Activated naive CD4-positive, alpha-beta T cell treated with anti-CD3 and anti-CD28 coated beads for 36 hours (primary cell): Measurements from ENCODE around the gene NDUFS3. TPM values are rescaled to one million over a fixed set of nuclear protein-coding genes. Genes with fewer than 3 reads are reported as not detected.
"Not testable (repeated sequence)": the region's sequence is repeated elsewhere in the genome, so short reads cannot be mapped to it uniquely, and the experiment has no call there.

Source experiments
- CTCF ChIA-PET: fragments of 350-600 bp; sonication (Branson Sonifier 250); formaldehyde crosslinking; loops from one replicate; lab custom pipeline; 2021; ENCODE audit warnings: antibody characterized with exemption; lab: Charles Lee
- DNase-seq: peaks from one replicate; pipeline ENCODE4 v3.0.0-alpha.2; 2020
- H3K27ac Mint-ChIP-seq: one replicate; pipeline ENCODE4 v1.8.0; 2021; ENCODE audit warnings: mild to moderate bottlenecking, mixed read lengths
- H3K27me3 Mint-ChIP-seq: one replicate; pipeline ENCODE4 v1.8.0; 2021; ENCODE audit warnings: low read depth, mixed read lengths
- H3K36me3 Mint-ChIP-seq: one replicate; pipeline ENCODE4 v1.8.0; 2021; ENCODE audit warnings: low read depth, mixed read lengths
- H3K4me1 Mint-ChIP-seq: one replicate; pipeline ENCODE4 v1.8.0; 2021; ENCODE audit warnings: low read depth, mixed read lengths
- H3K4me3 Mint-ChIP-seq: one replicate; pipeline ENCODE4 v1.8.0; 2021; ENCODE audit warnings: mild to moderate bottlenecking, moderate library complexity, mixed read lengths
- H3K9me3 Mint-ChIP-seq: one replicate; pipeline ENCODE4 v1.8.0; 2021; ENCODE audit warnings: mixed read lengths
- intact Hi-C: fragments of 100-400 bp; cut with micrococcal nuclease; formaldehyde crosslinking; loops from one replicate; pipeline ENCODE4 v1.15.1; 2023
- total RNA-seq, 2 experiments: library from RNA; stranded (reverse); gene quantifications; one replicate each; pipeline ENCODE4 v1.2.3, GENCODE V29; 2021

Gene NDUFS3
- total RNA-seq, 2 experiments from 2014 or later: 123 to 124 TPM

- intact Hi-C loops, H3K36me3 Mint-ChIP-seq, H3K27ac Mint-ChIP-seq, H3K9me3 Mint-ChIP-seq, DNase-seq, H3K27me3 Mint-ChIP-seq: not testable (repeated sequence)
- peaks cover 21% of the 10 kb centered on the region for H3K4me1 Mint-ChIP-seq
- CTCF ChIA-PET: interaction anchor here (0.8 to 1.9 kb wide), 6 partner anchors 10 to 110 kb away, joined by 3 to 5 read pairs (median 4); partner anchors contain the start of gene CELF1
- H3K4me3 Mint-ChIP-seq: peak overlapping the region; percentile 43
Measured at GRCh38 chr11:47564366-47564765, 14.5 kb upstream of the NDUFS3 start.

GRCh38 chr11:47564933-47565339 is 13.9 kb upstream of the NDUFS3 start:
- Mint-ChIP-seq H3K27ac (peak overlapping the region; percentile 75), H3K4me1 (peaks cover 26% of the 10 kb centered on the region), H3K9me3 (no peaks in the 10 kb centered on the region), H3K27me3 (no peaks in the 10 kb centered on the region), H3K4me3 (peak overlapping the region; percentile 83), H3K36me3 (peaks cover 6% of the 10 kb centered on the region)
- CTCF ChIA-PET: interaction anchor here (0.6 to 1.9 kb wide), 9 partner anchors 9 to 1224 kb away, joined by 3 to 5 read pairs (median 4); partner anchors contain the start of gene CELF1
- DNase-seq: no peak
- intact Hi-C loops: loop anchor here (1.0 kb wide), 2 partner anchors 12 to 14 kb away; partner anchors contain the start of genes CELF1 and NDUFS3

- peak within 1 kb of the TSS; percentile 75 for H3K27ac Mint-ChIP-seq
- CTCF ChIA-PET: interaction anchor here (0.6 to 1.9 kb wide), 10 partner anchors 8 to 1225 kb away, joined by 3 to 8 read pairs (median 4); no protein-coding TSS in a partner anchor
- no peaks in the 10 kb centered on the region for H3K27me3 Mint-ChIP-seq
- intact Hi-C loops: loop anchor here (1.0 kb wide), 4 partner anchors 12 to 202 kb away; partner anchors contain the start of genes CELF1, FNBP4 and NDUFS3
- peak within 1 kb of the TSS; percentile 83 for H3K4me3 Mint-ChIP-seq
- H3K9me3 Mint-ChIP-seq: no peaks in the 10 kb centered on the region
- peaks cover 26% of the 10 kb centered on the region for H3K4me1 Mint-ChIP-seq
- peak; percentile 82 for DNase-seq
- peaks cover 6% of the 10 kb centered on the region for H3K36me3 Mint-ChIP-seq
Measured at GRCh38 chr11:47565340-47566148, 13.3 kb upstream of the NDUFS3 start, which contains the start of gene PTPMT1. Gene PTPMT1, plus strand, starts transcription at chr11:47565599. Its CDS starts 24 bp downstream, at chr11:47565623.

DNA sequence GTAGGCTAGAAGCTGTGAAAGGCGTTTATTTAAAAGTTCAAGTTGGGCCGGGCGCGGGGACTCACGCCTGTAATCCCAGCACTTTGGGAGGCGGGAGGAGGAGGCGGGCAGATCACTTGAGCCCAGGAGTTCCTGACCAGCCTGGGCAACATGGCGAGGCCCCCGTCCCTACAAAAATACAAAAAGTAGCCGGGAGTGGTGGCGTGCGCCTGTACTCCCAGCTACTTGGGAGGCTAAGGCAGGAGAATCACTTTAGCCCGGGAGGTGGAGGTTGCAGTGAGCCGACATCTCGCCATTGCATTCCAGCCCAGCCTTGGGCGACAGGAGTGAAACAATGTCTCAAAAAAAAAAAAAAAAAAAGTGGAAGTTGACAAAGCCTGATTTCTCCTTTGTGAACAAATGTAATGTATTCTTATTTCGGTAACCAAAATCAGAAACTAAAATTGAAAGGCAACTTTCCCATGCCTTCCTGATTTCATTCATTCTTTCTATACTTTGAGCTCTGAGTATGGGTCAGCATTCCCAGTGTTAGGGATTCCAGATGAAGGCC is 12.7 kb upstream of the NDUFS3 start:
- no peak for DNase-seq
- Mint-ChIP-seq H3K27ac (peak overlapping the region; percentile 71), H3K4me3 (peak overlapping the region; percentile 83), H3K9me3 (no peaks in the 10 kb centered on the region), H3K4me1 (peaks cover 26% of the 10 kb centered on the region), H3K27me3 (no peaks in the 10 kb centered on the region), H3K36me3 (peaks cover 6% of the 10 kb centered on the region)
- intact Hi-C loops: loop anchor here (1.0 kb wide), 2 partner anchors 150 to 201 kb away; partner anchors contain the start of gene FNBP4
- CTCF ChIA-PET: interaction anchor here (0.6 to 1.5 kb wide), 7 partner anchors 13 to 260 kb away, joined by 3 to 8 read pairs (median 4); partner anchors contain the start of gene CELF1

DNA sequence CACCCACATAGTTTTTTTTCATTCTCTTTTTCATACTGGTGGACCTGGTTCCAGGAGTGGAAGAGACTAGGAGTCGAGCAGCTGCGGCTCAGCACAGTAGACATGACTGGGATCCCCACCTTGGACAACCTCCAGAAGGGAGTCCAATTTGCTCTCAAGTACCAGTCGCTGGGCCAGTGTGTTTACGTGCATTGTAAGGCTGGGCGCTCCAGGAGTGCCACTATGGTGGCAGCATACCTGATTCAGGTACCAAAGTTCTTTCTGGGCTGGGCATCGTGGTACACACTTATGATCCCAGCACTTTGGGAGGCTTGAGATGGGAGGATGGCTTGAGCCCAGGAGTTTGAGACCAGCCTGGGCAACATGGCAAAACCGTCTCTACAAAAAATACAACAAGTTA is 9.2 kb upstream of the NDUFS3 start:
- Mint-ChIP-seq H3K27me3 (no peaks in the 10 kb centered on the region), H3K27ac (no peak overlapping the region), H3K4me1 (peaks cover 25% of the 10 kb centered on the region), H3K9me3 (no peaks in the 10 kb centered on the region), H3K36me3 (peaks cover 20% of the 10 kb centered on the region), H3K4me3 (no peak overlapping the region)
- CTCF ChIA-PET: interaction anchor here (0.6 to 0.7 kb wide), 3 partner anchors 28 to 754 kb away, joined by 3 read pairs; no protein-coding TSS in a partner anchor
- DNase-seq: no peak
- intact Hi-C loops: no loop called here

GRCh38 chr11:47570651-47571356 is 8.1 kb upstream of the NDUFS3 start:
- Mint-ChIP-seq H3K4me1 (peaks cover 23% of the 10 kb centered on the region), H3K36me3 (peaks cover 24% of the 10 kb centered on the region), H3K27ac (peak overlapping the region; percentile 43), H3K4me3 (no peak overlapping the region), H3K27me3 (no peaks in the 10 kb centered on the region), H3K9me3 (no peaks in the 10 kb centered on the region)
- no peak for DNase-seq
- CTCF ChIA-PET: interaction anchor here (0.6 kb wide), 1 partner anchor 11 kb away, joined by 4 read pairs; no protein-coding TSS in a partner anchor
- intact Hi-C loops: no loop called here

- no peaks in the 10 kb centered on the region for H3K27me3 Mint-ChIP-seq
- H3K4me3 Mint-ChIP-seq: no peak overlapping the region
- peaks cover 26% of the 10 kb centered on the region for H3K36me3 Mint-ChIP-seq
- no peaks in the 10 kb centered on the region for H3K9me3 Mint-ChIP-seq
- DNase-seq: no peak
- H3K27ac Mint-ChIP-seq: peak overlapping the region; percentile 43
- intact Hi-C loops: no loop called here
- CTCF ChIA-PET: no interaction called here
- peaks cover 24% of the 10 kb centered on the region for H3K4me1 Mint-ChIP-seq
Measured at GRCh38 chr11:47571357-47571729, 7.5 kb upstream of the NDUFS3 start.

- Mint-ChIP-seq H3K36me3 (peaks cover 27% of the 10 kb centered on the region), H3K4me1 (peaks cover 22% of the 10 kb centered on the region), H3K4me3 (no peak overlapping the region), H3K27ac (no peak overlapping the region), H3K9me3 (no peaks in the 10 kb centered on the region), H3K27me3 (no peaks in the 10 kb centered on the region)
- CTCF ChIA-PET: no interaction called here
- no peak for DNase-seq
- intact Hi-C loops: no loop called here
Measured at GRCh38 chr11:47571895-47572294, 7.0 kb upstream of the NDUFS3 start.

- CTCF ChIA-PET: no interaction called here
- H3K4me3 Mint-ChIP-seq: no peak overlapping the region
- H3K4me1 Mint-ChIP-seq: peaks cover 28% of the 10 kb centered on the region
- H3K9me3 Mint-ChIP-seq: no peaks in the 10 kb centered on the region
- no peak for DNase-seq
- no peak overlapping the region for H3K27ac Mint-ChIP-seq
- H3K27me3 Mint-ChIP-seq: no peaks in the 10 kb centered on the region
- H3K36me3 Mint-ChIP-seq: peaks cover 31% of the 10 kb centered on the region
- intact Hi-C loops: no loop called here
Measured at GRCh38 chr11:47572715-47573255, 6.1 kb upstream of the NDUFS3 start.

DNA sequence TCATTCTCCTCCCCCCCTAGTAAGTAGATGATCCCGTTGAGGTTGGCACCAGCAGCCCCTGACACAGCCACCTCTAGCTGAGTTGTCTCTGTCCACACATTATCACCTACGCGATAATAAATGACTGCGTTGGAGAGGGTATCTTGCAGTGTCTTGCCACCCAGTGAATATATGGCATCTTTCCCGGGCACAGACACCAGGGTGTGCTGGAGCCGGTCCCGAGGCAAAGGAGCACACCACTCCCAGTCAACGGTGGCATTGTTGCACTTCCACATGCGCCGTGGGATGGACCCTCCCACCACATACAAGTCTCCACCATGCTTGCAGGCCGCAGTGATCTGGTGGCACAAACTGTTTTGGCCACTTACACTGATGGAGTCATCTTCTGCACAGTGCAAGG is 5.6 kb upstream of the NDUFS3 start:
- Mint-ChIP-seq H3K9me3 (no peaks in the 10 kb centered on the region), H3K4me1 (peaks cover 33% of the 10 kb centered on the region), H3K36me3 (peaks cover 30% of the 10 kb centered on the region), H3K27ac (no peak overlapping the region), H3K27me3 (no peaks in the 10 kb centered on the region), H3K4me3 (no peak overlapping the region)
- no peak for DNase-seq
- CTCF ChIA-PET: interaction anchor here (1.4 kb wide), 2 partner anchors 8 to 20 kb away, joined by 4 to 5 read pairs; partner anchors contain the start of genes CELF1 and PTPMT1
- intact Hi-C loops: no loop called here

- Mint-ChIP-seq H3K27ac (peak overlapping the region; percentile 70), H3K36me3 (peaks cover 41% of the 10 kb centered on the region), H3K4me1 (peaks cover 46% of the 10 kb centered on the region), H3K27me3 (no peaks in the 10 kb centered on the region), H3K9me3 (no peaks in the 10 kb centered on the region), H3K4me3 (peak overlapping the region; percentile 97)
- intact Hi-C loops: loop anchor here (1.0 to 2.0 kb wide), 4 partner anchors 137 to 271 kb away; partner anchors contain the start of genes AGBL2, FNBP4, NUP160 and SLC39A13
- no peak for DNase-seq
- CTCF ChIA-PET: interaction anchor here (0.6 to 0.9 kb wide), 2 partner anchors 9 to 58 kb away, joined by 4 read pairs; no protein-coding TSS in a partner anchor
Measured at GRCh38 chr11:47577460-47578041, 1.3 kb upstream of the NDUFS3 start.
